ENCODE data around the gene SYT13. TPM values are rescaled to one million over a fixed set of nuclear protein-coding genes. Genes with fewer than 3 reads are reported as not detected.

The SYT13 gene
- total and polyA plus RNA-seq, 5 donors from 2014 or later = not detected

GRCh38 chr11:45204761-45205160 lies 81.4 kb downstream of the SYT13 start:
- H3K4me3 Mint-ChIP-seq = no peak overlapping the region
- H3K9me3 Mint-ChIP-seq = peaks cover 0 to 3% (median 0%) of the 10 kb centered on the region in 7 donors
- no peak overlapping the region for H3K27ac Mint-ChIP-seq
- no peaks in the 10 kb centered on the region for H3K27me3 Mint-ChIP-seq
- peaks cover 24% of the 10 kb centered on the region for H3K36me3 Mint-ChIP-seq
- ATAC-seq (ENCODE audit: low read depth in 2 of 2) = no peak
- H3K4me3 ChIP-seq (ENCODE audit: low read depth, low read length) = no peak overlapping the region
- no peaks in the 10 kb centered on the region for H3K4me1 ChIP-seq (ENCODE audit: control insufficient read depth, insufficient read depth, low read length, poor library complexity, severe bottlenecking)
- no peaks in the 10 kb centered on the region for H3K36me3 ChIP-seq (ENCODE audit: control insufficient read depth, insufficient read depth, low read length)
- H3K4me1 Mint-ChIP-seq = peaks cover 0 to 10% (median 2%) of the 10 kb centered on the region in 4 donors
- no peak for DNase-seq
- no peak overlapping the region for H3K27ac ChIP-seq (ENCODE audit: insufficient read depth, low read length, poor library complexity, severe bottlenecking)
- H3K27me3 ChIP-seq (ENCODE audit: control insufficient read depth, insufficient read depth, low read length) = no peaks in the 10 kb centered on the region
- H3K9me3 ChIP-seq (ENCODE audit: control insufficient read depth in 2 of 2, low read length in 2 of 2) = no peaks in the 10 kb centered on the region

DNA sequence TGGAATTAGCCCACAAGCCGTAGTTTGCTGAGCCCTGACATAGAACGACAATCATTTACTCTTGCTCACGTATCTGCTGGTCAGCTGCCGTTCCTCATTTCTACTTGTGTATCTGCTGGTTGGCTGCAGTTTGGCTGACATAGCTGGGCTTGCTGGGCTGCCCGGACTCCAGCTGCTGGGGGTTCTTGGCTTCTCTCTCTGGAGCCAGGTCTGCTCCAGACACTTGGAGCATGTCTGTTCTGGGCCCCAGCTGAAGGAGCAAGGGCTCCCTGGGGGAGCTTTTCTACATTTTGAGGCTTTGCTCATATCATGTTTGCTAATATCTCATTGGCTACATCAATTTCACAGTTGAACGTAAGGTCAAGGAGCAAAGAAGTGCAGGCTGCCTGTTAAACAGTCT lies 92.4 kb downstream of the SYT13 start:
- H3K9me3 ChIP-seq (ENCODE audit: control insufficient read depth in 2 of 2, low read length in 2 of 2) = no peaks in the 10 kb centered on the region
- no peaks in the 10 kb centered on the region for H3K36me3 ChIP-seq (ENCODE audit: control insufficient read depth, insufficient read depth, low read length)
- H3K4me3 ChIP-seq (ENCODE audit: low read depth, low read length) = no peak overlapping the region
- no peak for ATAC-seq (ENCODE audit: low read depth in 2 of 2)
- H3K27ac ChIP-seq (ENCODE audit: insufficient read depth, low read length, poor library complexity, severe bottlenecking) = no peak overlapping the region
- Mint-ChIP-seq H3K27me3 (no peaks in the 10 kb centered on the region), H3K9me3 (peaks cover 0 to 1% (median 0%) of the 10 kb centered on the region in 7 donors), H3K27ac (no peak overlapping the region), H3K36me3 (peaks cover 26% of the 10 kb centered on the region), H3K4me3 (no peak overlapping the region), H3K4me1 (no peaks in the 10 kb centered on the region)
- no peaks in the 10 kb centered on the region for H3K4me1 ChIP-seq (ENCODE audit: control insufficient read depth, insufficient read depth, low read length, poor library complexity, severe bottlenecking)
- DNase-seq = no peak
- no peaks in the 10 kb centered on the region for H3K27me3 ChIP-seq (ENCODE audit: control insufficient read depth, insufficient read depth, low read length)

Other genes with a start within 250 kb of the SYT13 start
- 9.0 TPM for gene PRDM11, start 139.7 kb downstream of the SYT13 start, total RNA-seq
- gene PRDM11, start 139.7 kb downstream of the SYT13 start, polyA plus RNA-seq = under 1 TPM; 0.37 to 0.97 (median 0.51) TPM